GM21717 (cell line): ENCODE results near the gene NR4A2.
"Not testable (repeated sequence)": the region's sequence is repeated elsewhere in the genome, so short reads cannot be mapped to it uniquely, and the experiment has no call there.

Experiments used
- ATAC-seq: cut with Tn5 transposase; IDR thresholded peaks from one replicate; pipeline ENCODE4 v1.9.1; 2021; ENCODE audit warnings: mild to moderate bottlenecking, moderate library complexity; ENCODE audit not compliant: unreplicated experiment

The NR4A2 gene

GRCh38 chr2:156322686-156323231, 9.8 kb downstream of the NR4A2 start:
- ATAC-seq: peak; percentile 23

DNA sequence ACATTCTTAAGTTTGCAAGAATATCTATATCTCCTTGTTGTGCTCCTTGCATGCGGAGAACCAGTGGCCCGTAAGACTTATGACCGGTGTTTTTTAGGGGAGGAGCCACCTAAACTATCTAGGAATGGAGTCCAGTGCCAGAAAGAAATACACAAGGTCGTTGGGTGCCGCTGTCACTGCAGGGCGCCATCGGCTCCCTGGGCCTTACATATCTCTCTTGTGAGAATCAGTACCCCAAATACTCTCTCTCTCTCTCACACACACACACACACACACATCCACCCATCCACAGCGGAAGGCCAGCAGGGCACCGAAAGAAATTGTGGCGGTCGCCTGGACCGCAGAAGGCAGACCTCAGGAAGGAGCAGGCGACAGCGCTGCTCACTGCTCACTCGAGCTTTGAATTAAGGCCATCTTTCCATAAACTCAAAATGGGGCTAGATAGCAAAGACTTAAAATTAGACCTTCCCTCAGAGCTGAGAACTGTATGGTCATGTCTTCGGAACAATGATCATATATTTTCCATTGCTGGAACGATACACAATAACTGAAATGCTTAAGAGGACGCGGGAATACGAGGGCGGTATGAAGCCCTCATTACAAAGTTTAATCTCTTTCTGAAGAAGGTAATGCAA, 10.4 kb downstream of the NR4A2 start:
- ATAC-seq: peak; percentile 65

- peak; percentile 40 for ATAC-seq
Measured at GRCh38 chr2:156321243-156321904, 11.1 kb downstream of the NR4A2 start.

GRCh38 chr2:156320486-156321098, 11.9 kb downstream of the NR4A2 start:
- ATAC-seq: no peak

DNA sequence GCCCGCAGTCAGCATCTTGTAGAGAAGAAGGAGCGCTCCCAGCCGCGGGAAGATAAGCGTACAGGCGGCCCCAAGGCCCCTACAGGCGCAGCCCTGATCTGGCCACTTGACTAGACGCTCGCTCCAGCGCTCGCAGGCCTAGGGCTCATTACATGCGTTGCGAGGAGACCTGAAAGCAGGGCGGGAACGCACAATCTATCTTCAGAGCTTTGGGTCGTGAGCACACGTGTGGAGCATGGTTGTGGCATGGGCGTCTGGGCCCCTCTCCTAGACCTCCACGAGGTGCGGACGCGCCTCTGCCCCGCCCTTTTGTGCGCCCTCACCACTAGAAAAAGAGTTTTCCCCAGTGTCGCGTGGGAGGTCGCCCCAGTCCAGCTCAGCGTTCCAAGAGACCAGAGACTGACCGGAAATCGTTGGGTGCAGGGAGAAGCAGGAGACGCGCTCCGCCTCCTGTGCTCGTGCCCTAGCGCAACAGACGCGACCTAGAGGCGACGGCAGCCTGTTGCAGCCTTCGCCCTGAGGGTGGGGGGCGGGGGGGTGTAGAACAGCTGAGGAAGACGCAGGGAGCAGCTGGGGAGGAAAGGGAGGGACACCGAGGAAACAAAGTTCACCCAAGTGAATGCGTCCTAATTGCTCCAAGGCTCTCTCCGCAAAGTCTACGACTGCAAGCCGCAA, 12.6 kb downstream of the NR4A2 start:
- no peak for ATAC-seq

DNA sequence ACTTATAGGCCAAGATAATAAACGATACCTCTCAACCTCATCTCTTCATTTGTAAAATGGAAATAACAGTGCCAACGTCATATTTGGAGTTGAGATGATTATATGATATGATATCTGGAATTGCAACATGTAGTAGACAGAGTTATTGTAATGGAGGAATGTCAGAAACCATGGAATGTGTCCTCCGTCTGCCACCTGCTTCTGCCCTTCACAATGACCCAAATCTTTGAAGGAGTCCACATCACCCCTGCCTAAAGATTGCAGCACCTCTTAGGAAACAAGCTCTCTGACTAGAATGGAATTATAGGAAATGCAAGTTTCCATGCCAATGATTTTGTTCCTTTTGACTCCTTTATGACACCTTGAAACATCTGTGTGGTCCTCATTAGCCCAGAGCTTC, 14.9 kb downstream of the NR4A2 start:
- no peak for ATAC-seq

DNA sequence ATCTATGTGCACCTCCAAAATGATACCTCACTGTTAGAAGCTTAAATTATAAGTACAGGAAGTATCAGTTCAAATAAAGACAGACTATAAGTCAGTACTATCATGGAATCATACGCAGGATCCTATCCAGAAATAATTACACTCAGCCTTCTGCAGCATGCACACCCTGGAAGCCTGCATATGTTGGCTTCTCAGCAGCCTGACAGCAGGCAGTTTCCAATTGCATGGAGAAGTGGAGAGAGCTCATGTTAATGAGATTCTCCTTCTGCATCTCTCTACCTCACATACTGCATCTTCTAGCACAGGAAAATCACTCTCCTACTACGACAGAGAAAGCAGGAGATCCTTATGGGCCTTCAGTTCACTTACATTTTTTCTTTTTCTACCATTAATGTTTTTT, 20.5 kb downstream of the NR4A2 start:
- no peak for ATAC-seq

DNA sequence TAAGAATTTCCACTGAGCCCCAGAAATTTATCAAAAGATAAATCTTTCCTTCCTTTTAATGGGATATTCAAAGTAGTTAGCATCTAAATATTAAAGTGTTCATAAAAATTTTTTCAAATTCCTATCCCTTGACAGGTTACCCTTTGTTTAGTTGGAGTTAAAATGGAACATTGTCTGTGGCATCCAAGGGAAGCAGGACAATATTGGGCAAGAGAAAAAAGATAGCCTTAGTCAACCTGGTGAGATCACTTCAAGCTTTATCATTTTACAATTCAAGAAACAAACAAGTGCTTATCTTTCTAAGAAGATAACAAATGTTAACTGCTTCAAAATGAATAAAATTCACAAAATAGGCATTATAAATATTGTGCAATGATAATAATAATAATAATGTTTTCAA, 21.7 kb downstream of the NR4A2 start:
- no peak for ATAC-seq

DNA sequence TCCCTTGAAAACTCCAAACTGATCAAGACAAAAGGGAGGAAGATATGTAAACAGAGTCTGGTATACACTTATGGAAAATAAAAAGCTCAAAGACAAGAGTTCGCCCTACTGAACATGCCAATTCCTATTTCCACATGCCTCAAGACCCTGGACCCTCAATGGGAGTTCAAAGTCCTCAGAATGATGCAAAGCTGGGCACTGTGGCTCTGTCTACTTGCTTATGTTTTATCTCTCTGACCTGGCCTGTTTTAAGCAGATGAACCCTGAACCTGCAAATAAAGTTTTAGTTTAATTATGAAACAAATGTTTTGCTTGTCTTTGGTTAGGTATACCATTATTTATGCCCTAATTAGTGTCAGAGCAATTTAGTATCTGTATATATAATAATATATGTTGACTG, 22.6 kb downstream of the NR4A2 start:
- ATAC-seq: no peak

DNA sequence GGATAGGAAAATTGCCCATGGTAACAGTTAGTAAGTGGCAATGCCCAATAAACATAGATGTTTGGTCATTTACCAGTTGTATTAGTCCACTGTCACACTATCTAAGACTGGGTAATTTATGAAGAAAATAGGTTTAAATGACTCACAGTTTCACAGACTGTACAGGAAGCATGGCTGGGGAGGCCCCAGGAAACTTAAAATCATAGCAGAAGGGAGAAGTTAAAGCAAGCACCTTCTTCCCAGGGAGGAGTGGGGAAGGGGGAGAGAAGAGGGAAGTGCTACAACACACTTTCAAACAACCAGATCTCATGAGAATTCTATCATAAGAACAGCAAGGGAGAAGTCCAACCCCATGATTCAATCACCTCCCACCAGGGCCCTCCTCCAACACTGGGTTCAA, 23.4 kb downstream of the NR4A2 start:
- ATAC-seq: peak; percentile 74

GRCh38 chr2:156306821-156307220, 25.7 kb downstream of the NR4A2 start:
- no peak for ATAC-seq

GRCh38 chr2:156305121-156305520, 27.4 kb downstream of the NR4A2 start:
- ATAC-seq: no peak

- no peak for ATAC-seq
Measured at GRCh38 chr2:156300337-156300736, 32.2 kb downstream of the NR4A2 start.

GRCh38 chr2:156294945-156295580, 37.5 kb downstream of the NR4A2 start:
- ATAC-seq: no peak

GRCh38 chr2:156293382-156293781, 39.1 kb downstream of the NR4A2 start:
- not testable (repeated sequence) for ATAC-seq

DNA sequence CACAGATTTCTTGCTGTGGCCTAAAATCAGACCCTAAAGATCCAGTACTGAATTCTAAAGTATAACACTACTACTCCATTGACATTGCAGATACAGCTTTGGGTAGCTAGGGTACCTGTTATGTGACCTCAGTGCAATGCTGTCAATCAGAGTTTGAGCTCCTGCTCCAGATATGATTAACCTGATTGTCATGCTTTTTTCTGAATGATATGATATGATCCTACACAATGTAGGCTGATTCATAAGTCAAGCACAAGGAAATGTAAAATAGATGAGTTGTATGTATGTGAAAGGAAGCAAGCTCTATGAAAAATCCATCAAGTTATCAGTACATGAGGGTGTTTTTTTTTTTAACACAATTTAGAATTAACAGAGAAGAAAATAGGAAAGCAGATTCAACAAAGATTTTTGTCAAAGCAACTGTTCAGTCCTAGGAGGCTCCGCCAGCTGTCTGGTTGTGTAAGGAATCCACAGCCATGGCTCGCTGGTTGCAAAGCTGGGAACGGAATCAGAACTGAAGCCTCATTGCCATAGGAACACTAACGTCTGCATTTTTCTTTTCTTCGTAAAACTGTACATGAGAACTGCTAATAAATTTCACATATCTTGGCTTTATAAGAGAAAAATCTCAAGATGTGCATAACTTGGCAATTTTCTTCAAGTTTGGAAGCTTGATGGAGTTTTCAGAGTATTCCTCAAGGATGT, 52.9 kb downstream of the NR4A2 start:
- no peak for ATAC-seq
